GM18907 (cell line): ENCODE measurements around the gene SMS.

ENCODE experiments used
- ATAC-seq: cut with Tn5 transposase; IDR thresholded peaks from one replicate; pipeline ENCODE4 v1.9.1; 2021; ENCODE audit warnings: mild to moderate bottlenecking, moderate library complexity; ENCODE audit not compliant: unreplicated experiment

Gene SMS

DNA sequence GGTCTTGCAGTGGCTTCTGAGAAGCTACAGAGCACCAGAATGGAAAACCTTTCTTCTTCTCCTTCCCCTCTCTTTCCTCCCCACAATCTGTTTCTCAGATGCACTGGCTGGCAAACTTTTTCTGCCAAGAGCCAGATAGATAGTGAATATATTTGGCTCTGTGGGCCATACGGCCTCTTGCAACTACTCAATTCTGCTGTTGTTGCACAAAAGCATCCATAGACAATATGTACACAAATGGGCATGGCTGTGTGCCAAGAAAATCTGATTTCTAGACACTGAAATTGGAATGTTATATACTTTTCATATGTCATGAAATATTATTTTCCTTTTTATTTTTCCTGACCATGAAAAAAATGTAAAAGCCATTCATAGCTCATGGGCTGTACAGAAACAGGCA, 94.7 kb downstream of the SMS start:
- no peak for ATAC-seq

DNA sequence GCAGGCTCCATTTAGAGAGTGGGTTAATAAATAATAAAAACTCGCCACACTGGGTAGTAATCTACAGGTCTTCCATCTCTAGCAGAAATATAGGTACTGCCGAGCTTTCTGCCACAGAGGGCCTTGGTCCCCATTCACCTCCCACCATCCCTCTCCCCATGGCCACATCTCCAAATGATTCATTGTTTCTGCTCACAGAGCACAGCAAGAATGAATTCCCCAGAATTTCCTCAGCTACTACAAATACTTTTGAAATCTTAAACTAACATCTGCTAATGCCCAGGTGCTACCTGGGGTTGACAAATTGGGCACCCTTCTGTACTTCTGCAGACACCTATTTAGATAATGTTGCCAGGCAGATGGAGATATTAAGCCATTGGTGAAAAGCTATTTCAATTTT, 96.7 kb downstream of the SMS start:
- no peak for ATAC-seq

DNA sequence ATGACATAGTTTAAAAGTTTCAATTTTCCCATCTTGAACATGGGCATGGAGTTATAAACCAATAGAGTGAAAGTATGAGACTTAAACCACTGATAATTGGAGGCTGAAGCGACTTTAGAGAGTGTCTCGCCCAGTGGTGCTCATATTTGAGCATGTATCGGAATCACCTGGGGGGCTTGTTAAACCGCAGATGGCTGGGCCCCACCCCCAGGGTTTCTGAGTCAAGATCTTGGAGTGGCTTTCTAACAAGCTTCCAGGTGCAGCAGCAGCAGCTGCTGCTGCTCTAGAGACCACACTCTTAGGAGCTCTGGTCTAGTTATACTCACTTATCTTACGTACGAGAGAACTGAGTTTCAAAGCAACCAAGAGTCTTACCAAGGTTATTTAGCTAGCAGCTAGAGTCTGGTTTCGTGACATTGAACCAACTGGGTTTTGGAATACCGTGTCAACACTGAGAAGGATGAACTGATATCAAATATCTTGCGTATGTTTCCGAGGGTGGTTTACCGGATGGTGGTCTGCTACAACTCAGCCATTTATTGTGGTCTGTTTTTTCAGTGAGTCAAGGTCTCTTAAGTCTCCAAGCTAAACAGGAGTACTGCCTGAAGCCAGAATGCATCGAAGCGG, 97.5 kb downstream of the SMS start:
- no peak for ATAC-seq

DNA sequence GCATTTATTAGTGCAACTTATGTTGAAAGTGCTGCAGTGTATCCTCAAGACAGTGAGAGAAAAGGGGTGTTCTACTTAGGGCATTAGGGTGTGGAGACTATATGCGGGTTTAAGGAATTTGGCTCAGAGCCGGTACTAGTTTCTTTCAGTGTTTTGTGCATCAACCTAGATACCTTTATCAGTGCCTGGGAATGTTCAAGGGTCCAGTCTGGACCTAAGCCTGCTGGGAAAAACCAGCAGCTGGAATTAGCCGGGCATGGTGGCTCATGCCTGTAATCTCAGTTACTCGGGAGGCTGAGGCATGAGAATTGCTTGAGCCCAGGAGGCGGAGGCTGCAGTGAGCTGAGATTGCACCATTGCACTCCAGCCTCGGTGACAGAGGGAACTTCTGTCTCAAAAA, 99.0 kb downstream of the SMS start:
- no peak for ATAC-seq

DNA sequence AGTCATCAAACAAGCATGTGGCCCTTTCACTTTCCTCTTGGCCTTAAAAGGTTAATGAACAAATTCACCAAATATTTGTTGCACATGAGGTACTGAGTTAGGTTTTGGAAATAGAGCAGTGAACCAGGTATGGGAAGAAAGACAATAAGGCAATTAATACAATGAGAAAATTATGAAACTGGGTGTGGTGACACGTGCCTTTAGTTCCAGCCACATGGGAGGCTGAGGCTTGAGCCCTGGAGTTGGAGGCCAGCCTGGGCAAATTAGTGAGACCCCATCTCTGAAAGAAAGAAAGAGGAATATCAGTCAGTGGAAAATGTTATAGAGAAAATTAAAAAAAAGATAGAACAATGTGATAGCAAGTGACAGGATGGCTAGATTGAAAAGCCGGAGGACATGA, 99.7 kb downstream of the SMS start:
- no peak for ATAC-seq

DNA sequence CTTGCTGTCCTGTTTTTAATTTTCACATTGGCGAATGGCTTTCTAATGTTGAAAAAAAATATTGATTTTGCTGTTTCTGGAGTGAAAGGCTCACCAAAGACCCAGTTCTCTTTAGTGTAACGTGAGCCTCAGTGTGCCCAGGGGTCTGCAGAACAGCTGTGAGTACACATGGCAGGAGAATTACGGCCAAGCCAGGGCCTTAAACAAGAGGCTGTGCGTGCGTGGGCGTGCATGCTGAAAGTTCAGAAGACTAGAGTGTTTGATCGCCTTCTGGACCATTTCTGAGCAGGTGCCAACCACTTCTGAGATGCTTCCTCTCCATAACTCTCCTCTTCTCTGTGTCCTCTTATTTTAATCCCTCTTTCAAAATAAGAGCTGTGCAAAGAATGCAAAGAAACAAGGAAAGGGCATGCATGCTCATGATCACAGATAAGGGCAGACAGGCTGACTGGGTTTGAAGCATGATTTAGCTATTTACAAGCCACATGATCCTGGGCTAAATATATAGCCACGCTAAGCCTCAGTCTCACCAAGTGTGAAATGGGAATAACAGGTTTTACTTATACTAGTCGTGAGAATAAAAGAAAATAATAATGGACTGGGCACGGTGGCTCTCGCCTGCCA, 101.5 kb downstream of the SMS start:
- ATAC-seq = no peak

DNA sequence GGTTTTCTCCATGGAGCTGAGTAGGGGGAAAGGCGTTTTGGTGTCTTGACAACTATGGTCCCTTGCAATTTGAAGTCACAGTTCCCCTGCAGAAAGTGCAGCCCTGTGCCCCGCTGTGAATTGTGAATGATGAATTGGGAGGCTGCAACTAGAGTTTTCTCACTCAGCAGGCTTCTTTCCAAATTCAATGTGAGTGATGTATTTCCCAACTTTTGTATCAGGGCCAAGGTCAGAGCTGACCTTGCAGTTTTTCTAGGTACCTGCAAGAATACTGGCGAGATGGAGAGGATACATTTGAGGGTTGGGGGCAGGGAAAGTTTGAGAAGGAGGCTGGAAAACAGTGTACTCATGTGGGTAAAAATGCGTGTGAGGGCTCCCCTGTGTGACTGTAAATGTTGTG, 103.4 kb downstream of the SMS start:
- ATAC-seq = no peak
